GM21528 (cell line): ENCODE data around the gene C1QTNF2.

ENCODE experiments used
- ATAC-seq: cut with Tn5 transposase; IDR thresholded peaks from one replicate; pipeline ENCODE4 v1.9.1; 2021; ENCODE audit warnings: mild to moderate bottlenecking, moderate library complexity; ENCODE audit not compliant: unreplicated experiment, low FRiP score

C1QTNF2 gene

DNA sequence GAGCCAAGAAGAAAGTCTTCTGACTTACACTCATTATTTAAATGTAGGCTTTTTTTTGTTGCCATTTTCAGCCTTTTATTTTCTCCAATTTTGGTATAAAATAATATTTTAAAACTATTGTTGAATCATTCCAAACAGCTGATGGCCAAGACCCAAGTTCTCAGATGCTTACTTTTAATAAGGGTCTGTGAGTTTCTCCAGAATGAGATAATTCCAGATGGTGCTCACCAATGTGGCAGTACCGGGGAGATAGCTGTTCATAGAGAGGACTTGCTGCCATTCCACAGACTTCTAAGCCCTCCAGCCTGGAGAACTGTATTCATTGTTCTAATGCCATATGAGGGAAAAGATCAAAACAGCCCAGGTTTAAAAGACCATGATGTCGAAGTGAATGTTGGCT lies 5.3 kb upstream of the C1QTNF2 start:
- ATAC-seq = no peak

DNA sequence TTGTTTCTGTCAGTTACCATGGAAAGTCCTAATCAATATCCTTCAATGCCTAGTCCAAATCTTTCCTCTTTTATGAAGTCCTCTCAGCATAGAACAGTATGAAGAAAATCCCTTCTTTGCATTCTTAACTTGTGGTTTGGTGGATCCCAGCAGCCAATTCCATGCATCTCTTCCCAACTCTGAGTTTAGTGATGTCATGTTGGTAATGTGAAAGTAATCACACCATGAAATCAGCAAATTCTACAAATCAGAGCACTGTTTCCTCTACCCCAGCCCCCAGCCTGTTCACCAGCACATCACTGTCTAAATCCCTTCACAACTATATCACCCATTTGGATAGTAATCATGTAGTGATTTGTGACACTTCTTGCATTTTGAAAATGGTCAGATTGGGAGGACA lies 4.7 kb upstream of the C1QTNF2 start:
- no peak for ATAC-seq

DNA sequence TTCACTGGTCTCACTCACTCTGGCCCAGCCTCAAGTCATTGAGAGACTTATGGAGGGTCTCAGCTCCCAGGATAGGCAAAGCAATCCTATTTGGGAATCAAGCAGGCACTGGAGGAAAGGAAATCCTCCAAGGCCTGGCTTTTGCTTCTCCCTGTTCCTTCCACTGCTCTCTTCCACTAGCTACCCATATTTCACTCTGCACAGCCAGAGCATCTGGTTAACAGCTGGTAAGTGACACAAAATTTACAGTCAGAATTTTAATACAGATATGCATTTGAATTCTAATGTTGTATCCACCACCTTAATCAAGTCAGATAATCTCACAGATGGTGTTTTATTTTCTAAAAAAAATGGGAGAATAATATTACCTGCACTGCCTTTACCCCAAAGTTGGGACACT lies 868 bp upstream of the C1QTNF2 start:
- no peak for ATAC-seq

DNA sequence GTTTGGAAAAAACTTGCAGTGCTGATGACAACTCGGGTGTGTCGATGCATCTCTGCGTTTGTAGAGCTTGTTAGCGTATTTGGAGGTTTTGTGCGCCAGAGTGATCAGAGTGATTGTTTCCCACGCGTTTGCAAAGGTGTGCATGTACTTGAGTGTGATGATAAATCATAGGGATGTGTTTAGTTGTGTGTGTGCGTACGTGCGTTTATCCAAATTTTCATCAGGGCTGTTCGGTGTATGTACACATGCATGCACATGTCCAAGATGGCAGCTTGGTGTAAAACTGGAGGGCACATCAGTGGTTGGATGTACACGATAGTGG lies 248 bp upstream of the C1QTNF2 start:
- no peak for ATAC-seq

DNA sequence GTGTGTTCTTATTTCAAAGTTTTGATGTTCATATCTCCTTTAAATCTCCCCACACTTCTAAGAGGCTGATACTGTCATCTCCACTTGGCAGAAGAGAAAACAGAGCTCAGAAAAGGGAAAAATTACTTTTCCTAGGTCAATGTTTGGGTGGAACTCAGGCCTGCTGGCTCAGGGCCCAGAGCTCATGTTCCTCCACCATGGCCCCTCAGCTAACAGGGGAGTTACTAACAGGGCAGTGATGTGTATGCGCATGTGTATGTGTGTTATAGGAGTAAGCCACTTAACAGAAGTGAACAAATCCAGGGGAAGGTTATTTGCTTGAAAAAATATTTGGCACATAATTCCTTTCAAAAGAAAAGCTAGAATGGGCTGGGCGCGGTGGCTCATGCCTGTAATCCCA lies 2.5 kb downstream of the C1QTNF2 start:
- ATAC-seq = no peak

DNA sequence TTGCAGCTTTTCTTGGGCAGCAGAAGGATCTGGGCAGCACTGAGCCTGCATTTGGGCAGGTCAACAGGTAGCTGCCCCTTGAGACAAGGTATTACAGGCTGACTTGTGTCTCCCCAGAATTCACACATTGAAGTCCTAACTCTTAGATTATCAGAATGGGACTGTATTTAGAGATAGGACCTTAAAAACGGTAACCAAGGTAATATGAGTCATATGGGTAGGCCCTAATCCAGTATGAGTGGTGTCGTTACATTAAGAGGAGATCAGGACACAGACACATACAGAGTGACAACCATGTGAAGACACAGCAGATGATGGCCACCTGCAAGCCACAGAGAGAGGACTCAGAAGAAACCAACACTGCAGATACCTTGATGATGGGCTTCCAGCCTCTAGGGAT lies 3.2 kb downstream of the C1QTNF2 start:
- no peak for ATAC-seq

DNA sequence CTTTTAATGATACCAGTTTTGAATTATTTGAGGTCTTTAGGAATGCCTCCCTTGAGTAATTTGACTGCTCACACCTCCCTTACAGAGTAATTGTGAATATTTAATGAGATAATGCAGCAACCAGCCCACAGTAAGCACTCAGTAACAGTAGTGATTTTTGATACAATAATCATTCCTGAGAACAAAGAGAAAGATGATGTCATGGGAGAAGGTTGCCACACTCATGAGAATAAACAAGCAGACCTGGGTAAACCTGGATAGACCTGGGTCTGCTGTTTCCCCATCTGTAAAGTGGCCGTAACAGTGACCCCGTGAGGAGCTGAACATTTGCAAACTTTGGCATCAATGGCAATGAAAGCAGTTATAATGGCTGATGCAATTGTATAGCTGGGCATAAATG lies 4.2 kb downstream of the C1QTNF2 start:
- no peak for ATAC-seq

DNA sequence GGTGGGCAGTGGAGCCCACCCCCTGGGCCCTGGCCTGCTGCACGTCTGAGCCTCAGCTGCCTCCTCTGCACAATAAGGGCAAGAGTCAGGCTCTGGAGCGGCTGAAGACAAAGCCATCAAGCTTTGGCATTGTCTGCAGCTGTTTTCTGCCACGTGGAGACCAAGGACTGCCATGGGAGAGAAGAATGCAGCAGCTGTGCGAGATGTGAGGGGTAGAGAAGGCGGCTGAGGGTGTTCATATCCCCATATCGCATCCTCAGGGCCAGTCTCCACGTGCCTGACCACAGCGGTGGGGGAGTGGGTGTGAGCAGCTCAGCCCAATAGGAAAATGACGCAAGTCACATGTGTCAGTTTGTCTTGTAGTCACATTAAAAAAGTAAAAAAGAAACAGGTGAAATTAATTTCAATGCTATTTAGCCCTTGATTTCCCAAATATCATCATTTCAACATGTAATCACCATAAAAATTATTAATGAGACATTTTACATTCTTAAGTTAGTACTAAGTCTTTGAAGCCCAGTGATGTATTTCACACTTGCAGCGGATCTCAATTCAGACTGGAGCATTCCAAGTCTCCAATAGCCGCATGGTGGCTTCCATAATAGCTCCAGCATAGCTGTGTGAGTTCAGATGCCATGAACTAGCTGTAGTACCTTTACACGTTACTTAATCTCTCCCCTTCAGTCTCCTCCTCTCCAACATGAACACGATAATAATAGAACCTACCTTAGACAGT lies 6.6 kb downstream of the C1QTNF2 start:
- no peak for ATAC-seq

DNA sequence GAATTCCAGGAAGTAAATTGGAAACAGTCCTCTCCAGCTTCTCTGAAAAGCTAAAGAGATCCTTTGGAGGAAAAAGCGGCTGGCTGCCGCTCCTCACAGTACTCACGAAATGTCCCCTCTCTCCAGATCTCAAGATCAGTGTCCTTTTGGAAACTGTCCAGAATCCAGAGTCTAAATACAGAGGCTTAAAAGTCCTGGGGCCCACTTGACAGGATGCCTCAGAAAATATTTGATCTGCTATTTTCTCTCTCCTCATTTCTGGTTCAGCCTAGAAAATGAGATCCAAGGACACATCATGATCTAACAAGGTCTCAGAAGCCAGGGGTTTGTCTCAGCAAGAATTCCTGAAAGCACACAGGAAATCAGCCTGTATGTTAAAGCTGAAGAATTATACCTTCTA lies 7.2 kb downstream of the C1QTNF2 start:
- no peak for ATAC-seq

DNA sequence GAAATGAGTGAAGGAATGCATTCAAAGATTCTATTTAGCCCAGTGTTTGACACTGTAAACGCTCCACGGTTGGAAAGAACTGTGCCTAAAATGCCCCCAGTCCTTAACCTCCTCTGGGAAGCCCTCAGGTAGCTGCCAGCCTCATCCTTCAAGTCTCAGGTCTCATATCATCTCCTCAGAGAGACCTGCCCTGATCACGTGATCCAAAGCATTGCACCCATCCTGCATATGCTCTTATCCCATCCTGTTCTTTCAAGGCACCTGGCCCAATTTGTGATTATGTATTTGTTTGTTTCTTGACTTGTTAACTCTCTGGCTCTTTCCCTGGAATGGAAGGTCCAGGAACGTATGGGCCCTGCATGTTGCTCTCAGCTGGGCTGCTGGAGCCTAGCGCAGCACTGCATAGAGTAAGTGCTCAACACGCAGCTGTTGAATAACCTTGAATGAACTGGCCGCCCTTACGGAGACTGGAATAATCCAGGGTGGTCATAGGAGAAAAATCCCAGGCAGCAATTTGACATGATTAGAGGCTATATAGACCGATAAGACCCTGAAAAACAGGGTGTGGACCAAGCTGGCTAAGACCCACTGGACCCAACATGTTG lies 8.7 kb downstream of the C1QTNF2 start:
- ATAC-seq = no peak

DNA sequence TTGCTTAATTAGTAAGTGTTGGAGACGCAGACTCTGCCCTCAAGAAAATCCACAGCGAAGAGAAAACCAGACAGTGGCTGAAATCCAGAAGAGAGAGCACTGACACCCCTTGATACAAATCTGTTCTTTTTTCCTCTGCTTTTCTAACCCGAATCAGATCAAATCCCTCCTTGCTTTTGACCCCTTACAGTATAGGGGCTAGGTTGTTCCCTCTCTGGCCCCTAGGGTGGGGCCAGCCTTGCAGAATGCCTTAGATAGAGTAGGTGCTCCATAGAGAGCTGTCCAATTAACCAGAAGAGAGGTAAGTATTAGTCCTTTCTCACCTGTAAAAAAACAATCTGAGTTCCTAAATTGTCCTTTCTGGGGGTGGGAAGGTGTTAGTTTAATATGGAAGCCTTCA lies 10.1 kb downstream of the C1QTNF2 start:
- no peak for ATAC-seq

DNA sequence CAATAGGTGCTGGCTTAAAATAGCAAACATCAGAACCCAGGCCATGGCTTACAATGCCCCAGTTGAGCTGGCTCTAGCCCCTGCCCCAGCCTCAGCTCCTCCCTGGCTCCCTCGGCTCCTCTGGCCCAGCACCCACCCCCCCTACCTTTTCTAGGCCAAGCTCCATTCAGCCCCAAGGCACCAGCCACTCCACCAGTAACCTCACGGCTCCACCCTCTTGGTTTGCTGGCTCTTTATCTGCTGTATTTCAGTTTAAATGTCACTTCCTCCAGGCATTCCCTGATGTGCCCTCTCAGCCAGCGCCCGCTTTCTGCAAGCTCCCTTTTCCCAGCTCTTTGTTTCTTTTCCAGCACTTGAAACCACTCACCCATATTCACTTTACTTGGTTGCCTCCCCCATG lies 10.6 kb downstream of the C1QTNF2 start:
- ATAC-seq = no peak

DNA sequence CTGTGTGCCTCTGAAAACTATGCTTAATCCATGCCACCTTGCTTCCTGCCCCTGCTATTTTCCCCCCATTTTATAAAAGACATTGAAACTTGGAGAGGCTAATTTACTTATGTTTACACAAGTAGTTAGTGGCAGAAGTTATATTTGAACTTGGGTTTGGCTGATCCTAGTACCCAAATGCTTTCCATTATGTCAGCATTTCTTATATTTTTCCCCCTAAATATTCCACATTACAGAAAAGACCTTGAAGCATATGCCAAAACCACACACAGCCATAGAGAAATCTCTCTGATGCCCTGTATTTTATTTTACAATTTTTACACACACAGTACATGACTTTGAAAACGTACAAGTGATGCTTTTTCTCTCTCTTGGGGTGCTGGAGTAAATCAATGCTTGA lies 11.2 kb downstream of the C1QTNF2 start:
- ATAC-seq = no peak

DNA sequence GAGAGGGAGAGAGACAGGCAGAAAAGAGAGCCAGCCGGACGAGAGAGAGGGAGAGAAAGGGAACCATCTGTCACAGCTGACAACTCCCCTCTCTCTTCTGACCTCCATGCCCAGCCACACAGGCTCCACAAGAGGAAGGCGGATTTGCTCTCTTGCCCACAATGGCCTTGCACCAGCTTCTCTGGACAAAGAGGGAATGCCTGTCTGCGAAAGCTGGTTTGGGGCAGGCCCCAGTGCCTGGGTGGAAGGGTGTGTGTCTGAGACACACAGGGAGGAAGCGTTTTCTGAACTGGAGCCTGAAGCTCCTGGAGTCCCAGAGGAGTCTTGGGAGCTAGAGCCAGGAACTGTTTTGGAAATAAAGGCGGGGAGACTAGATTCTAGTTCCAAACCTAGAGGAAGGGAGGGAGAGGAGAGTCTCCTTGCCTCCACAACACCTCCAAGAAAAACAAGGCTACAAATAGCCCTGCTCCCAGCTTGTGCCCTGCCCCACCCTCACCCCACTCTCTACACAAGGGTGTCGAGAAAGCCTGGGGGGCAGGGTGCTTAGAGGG lies 12.5 kb downstream of the C1QTNF2 start:
- no peak for ATAC-seq

DNA sequence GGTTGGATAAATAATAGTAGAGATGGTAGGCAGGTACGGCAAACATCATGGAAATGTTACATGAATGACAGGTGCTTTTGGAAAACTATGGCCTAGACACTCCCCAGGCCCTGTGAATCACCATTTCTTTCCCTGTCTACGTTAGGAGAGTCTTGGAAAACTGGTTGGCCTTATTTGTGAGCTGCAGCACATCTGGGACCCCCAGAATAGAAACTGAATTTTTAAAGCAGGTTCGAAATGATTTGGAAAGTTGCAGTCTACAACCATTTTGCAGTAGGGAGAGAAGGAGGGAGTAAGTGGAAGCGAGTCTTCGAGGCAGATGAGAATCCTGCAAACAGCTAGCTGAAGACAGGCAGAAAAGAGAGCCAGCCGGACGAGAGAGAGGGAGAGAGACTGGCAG lies 13.0 kb downstream of the C1QTNF2 start:
- ATAC-seq = no peak

DNA sequence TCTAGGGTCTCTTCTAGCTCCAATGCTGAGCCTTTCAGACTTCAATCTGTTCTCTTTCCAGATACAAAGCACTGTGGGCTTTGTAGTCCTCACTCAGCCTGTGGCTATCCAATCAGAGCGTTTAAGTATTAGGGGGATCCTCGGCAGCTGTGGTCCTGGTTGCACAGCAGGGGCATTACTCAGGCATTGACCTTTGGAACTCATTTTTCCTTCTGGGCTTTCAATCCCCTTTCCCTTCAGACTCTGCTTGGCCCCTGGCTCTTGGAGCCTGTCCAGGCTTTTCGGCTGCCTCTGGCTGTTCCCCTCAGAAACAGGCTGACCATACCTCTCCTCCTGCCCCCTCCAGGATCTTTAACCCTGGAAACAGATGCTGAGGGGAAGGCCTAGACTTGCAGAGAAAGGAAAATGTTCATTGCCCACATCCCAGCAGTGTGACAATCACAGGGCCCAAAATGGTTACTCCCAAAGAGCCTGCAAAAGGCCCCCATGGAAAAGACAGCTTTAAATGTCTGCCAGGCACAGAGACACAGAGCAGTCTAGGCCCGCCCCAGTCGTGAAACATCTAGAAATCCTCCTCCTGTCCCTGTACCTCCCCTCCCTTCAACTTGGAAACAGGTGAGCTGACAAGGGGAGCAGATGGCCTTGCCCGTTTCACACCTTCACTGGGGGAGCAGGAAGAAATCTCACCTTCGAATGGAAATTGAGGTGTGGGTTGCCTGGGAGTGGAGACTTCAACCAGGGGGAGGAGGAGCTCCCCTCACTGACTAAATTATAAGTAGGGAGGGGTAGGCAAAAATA lies 13.7 kb downstream of the C1QTNF2 start:
- no peak for ATAC-seq

DNA sequence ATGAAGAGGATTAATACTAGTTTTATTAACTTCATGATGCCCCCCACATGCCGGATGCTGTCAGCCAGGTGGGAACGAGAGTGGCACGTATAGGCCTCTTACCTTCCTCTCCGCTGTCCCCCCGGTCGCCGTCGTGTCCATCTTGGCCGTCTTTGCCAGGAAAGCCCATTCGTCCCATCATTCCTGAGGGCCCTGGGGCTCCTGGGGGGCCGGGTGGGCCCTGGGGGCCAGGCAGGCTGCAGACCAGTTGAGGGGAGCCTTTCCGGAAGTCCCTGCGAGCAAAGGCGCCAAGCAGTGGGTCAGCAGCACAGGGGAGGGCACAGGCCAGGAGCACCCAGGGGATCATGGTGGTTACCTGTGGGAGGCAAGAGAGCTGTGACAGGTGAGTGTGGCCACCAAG lies 15.8 kb downstream of the C1QTNF2 start:
- ATAC-seq = no peak

DNA sequence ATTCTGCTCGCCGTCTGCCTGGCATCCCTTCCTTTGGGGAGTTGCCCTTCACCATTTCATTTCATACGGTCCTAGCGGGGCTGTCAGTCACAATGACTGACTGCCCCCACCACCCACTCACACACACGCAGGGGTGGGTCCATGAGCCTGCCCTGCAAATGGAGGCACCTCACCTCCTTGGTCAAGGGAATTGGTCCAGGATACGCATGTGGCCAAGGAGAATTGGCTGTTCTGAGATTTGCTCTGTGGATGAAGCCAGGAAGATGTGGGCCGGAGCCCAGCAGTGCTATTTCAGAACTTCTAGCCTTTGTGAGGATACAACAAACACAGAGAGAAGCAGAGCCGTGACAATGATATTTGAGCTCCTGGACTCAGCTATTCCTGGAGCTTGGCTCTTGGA lies 17.0 kb downstream of the C1QTNF2 start:
- ATAC-seq = no peak

DNA sequence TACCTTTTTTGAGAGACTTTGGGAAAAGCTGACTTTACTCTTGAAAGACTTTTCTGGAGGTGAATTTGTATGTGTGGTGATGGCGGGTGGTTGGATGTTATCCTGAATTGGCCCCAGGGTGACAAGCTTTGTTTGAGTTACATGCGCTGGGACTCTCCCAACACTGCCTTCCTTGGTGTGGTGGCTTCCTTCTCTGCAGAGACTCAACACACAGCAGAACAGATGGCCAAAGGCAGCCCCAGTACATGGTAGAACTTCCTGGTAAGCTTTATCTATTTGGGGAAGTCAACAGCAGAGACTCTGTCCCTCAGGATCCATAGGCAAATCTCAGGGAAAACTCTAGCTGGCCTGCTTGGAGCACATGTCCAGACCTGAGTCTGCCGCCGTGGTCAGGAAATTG lies 18.1 kb downstream of the C1QTNF2 start:
- no peak for ATAC-seq

DNA sequence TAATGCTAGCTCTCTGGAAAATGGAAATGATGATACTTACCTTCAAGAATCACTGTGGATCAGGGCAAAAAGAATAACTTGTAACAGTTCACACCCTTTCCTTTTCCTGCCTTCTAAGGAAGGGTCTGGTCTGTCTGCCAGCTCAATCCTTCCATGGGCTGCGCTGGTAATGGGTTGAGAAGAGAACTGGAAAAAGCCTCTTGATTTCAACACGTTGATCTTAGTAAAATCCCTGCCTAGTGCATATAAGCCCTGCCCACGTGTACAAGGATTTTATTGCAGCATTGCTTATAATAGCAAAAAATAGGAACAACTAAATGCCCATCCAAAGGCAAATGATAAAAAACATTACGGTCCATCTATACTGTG lies 20.5 kb downstream of the C1QTNF2 start:
- ATAC-seq = no peak

DNA sequence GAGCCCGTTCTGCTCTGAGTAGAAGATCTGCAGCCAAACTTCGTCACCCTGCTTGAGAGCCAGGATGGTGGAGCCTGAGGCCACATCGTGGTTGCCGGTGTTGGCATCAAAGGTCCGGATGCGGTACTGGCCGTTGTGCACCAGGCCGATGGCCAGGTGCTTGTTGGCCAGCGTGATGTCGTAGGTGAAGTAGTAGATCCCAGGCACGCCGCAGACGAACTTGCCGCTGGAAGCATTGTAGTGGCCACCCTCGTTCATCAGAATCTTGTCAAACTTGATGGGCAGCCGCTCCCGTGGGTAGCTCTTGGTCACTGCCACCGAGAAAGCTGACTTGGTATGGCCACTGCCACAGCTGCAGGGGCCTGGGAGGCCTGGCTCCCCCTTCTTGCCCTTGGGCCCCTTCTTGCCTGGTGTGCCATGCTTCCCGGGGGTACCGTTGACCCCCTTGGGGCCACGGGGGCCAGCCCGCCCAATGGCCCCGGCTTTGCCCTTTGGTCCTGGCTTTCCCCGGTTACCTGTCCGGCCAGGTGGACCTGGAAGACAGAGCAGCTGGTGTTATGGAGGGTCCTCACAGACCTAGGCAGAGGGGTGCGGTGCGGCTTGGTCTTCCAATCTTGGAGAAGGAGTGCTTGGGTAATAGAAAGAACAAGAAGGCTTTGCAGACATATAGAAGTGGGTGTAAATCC lies 21.0 kb downstream of the C1QTNF2 start:
- no peak for ATAC-seq
